Measurements from ENCODE around the gene TRAPPC8.

- TF ChIP-seq CTCF (IDR thresholded peaks at IDR 0.05 in 2 of 3, conservative IDR thresholded peaks at IDR 0.05 in 1 of 3; ENCODE audit: borderline replicate concordance in 1 of 3, insufficient read depth in 1 of 3, low read depth in 2 of 3, low read length in 2 of 3): peak; percentile 43 to 68 (median 57); a peak in 5 of 6 replicates
- no peak for TF ChIP-seq EZH2 (IDR thresholded peaks at IDR 0.05)
- TF ChIP-seq TCF7L2 (IDR thresholded peaks at IDR 0.05; ENCODE audit: borderline replicate concordance, extremely low read depth, insufficient read depth, insufficient read length): no peak
- no peak for TF ChIP-seq EZH2phosphoT487 (IDR thresholded peaks at IDR 0.05; ENCODE audit: borderline replicate concordance)
- no peak for TF ChIP-seq POLR2A (IDR thresholded peaks at IDR 0.05; ENCODE audit: borderline replicate concordance, extremely low read depth, insufficient read depth, insufficient read length)
- TF ChIP-seq SP1 (IDR thresholded peaks at IDR 0.05; ENCODE audit: low read depth): no peak
- no peak for TF ChIP-seq ZFX (IDR thresholded peaks at IDR 0.05)
- no peak for TF ChIP-seq CEBPB (IDR thresholded peaks at IDR 0.05; ENCODE audit: low read depth)
Observed at GRCh38 chr18:31977270-31977872, 34.4 kb upstream of the TRAPPC8 start.
